GM12872 (cell line): Measurements from ENCODE around the gene NTN5.

ENCODE experiments used
- TF ChIP-seq, protein P1 (sequence below): IDR thresholded peaks from 3 replicates; pipeline ENCODE4 v1.5.1; 2011; ENCODE audit warnings: low read depth, mild to moderate bottlenecking, low read length, moderate library complexity; ENCODE audit not compliant: insufficient read depth

NTN5 gene

DNA sequence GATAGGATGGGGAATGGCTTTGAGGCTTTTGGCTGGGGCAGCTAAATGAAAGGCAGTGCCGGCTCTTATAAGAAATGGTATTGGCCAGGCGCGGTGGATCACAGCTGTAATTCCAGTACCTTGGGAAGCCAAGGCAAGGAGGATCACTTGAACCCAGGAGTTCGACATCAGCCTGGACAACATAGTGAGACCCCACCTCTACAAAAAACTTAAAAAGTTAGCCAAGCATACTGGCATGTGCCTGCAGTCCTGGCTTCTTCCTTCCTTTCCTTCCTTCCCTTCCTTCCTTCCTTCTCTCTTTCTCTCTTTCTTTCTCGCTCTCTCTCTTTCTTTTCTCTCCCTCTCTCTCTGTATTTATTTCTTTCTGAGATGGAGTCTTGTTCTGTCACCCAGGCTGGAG, 30.0 kb downstream of the NTN5 start:
- TF ChIP-seq, protein P1, sequence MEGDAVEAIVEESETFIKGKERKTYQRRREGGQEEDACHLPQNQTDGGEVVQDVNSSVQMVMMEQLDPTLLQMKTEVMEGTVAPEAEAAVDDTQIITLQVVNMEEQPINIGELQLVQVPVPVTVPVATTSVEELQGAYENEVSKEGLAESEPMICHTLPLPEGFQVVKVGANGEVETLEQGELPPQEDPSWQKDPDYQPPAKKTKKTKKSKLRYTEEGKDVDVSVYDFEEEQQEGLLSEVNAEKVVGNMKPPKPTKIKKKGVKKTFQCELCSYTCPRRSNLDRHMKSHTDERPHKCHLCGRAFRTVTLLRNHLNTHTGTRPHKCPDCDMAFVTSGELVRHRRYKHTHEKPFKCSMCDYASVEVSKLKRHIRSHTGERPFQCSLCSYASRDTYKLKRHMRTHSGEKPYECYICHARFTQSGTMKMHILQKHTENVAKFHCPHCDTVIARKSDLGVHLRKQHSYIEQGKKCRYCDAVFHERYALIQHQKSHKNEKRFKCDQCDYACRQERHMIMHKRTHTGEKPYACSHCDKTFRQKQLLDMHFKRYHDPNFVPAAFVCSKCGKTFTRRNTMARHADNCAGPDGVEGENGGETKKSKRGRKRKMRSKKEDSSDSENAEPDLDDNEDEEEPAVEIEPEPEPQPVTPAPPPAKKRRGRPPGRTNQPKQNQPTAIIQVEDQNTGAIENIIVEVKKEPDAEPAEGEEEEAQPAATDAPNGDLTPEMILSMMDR, result no peak

DNA sequence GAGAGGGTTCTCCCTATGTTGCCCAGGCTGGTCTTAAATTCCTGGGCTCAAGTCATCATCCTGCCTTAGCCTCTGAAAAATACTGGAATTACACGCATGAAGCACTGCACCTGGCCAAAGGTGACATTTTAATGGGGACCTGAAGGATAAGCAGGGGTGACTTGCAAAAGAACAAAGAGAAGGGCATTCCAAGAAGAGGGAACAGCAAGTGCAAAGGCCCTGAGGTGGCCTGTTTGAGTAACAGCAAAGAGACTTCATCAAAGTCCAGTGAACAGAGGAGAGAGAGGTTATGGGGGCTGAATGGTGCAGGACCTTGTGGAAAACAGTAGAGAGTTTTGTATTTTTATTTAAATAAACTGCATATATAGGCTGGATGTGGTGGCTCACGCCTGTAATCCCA, 31.0 kb downstream of the NTN5 start:
- TF ChIP-seq, protein P1, result no peak

DNA sequence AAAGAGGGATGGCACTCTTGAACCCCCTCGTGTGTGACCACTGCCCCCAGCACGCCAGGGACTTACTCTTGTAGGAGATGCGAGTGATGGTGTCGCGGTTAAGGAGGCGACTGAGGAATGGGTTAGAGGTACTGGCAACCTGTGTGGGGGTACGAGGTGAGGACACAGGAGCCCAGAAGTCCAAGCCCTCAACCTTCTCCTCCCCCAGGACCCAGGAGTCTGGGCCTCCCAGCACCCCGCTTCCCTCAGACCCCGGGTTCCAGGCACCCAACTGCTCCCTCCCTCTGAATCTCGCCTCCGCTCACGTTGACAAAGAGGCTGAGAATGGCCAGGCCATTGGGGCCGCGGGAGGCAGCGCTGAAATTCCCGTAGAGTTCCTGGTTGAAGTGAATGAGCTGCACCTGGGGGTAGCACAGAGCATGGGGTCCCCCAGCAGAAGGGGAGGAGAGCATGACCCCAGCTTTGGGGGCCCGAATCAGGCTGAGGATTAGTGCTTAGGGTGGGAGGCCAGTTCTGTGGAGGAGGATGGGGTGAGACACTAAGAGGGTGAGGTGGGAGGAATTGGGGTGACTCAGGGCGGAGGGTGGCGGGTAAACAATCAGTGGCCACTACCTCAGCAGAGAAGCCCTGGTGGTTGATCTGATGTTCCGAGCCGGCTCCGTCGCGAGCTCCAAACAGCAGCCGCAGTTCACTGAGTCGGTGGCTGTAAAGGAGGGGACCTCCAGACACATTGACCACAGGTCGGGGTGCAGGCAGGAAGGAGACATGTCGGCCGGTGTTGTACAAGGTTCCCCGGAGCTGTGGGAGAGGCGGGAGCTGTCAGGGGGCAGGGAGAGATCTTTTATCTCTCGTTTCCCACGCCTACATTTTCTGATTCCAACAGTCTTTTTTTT, 33.1 kb downstream of the NTN5 start:
- TF ChIP-seq, protein P1, result no peak

DNA sequence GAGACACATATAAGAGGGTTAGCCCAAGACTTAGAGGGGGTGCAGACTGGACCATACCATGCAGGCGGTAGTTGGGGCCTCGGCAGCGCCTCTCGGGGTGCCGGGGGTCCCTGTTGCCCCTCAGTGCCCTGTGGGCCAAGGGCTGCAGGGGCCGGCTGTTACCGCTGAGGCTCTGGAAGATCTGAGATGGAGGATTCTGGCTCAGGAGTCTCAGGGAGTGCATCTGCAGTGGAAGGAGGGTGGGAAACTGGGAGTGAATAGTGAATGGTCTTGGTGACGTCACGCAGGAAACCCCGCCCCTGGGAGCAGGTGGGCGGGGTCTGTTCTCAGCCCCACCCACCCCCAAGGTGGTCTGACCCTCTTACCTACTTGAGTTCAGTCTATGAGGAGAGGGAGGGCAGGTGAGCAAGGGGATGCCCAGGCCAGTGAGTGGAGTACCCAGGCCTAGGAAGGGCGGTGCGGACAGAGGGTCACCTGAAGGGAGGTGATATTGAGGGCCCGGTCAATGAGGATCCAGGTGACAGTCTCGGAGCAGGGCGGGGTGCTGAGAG, 33.9 kb downstream of the NTN5 start:
- TF ChIP-seq, protein P1, result no peak

DNA sequence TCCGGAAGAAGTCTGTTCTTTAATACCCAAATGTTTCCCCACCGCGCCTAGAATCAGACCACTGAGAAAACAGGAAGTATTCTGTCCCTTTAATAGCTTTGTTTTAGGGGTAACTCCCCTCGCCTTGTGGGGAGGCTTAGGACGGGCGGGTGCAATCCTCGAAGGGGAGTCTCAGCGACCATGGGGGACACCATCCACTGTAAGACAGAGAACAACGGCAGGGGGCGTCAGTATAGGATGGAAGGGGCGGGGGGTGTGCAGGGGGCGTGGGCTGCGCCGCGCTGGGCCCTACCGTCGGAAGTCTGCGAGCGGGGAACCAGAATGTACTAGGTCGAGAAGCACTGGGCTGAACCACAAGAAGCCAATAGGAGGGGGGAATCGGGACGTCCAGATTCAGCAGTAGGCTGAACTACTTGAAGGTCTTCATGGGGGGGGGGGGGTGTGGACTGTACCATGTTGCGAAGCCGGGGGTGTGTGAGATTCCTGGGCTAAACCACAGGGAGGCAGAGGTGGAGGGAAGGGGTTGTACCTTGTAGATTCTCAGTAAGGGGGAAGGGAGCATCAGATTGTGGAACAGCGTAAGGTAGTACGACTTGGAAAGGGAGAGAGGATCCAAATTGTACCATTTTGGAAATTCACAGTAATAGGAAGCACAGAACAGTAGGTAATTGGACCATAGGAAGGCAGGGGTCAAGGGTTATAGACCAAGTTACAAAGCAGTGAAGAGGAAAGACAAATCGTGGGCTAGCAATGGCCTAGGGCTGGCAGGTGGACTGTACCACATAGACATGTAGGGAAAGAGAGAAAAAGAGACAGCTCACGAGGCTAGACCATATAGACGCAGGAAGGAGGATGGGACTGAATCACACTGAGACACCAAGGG, 34.6 kb downstream of the NTN5 start:
- TF ChIP-seq, protein P1, result no peak

DNA sequence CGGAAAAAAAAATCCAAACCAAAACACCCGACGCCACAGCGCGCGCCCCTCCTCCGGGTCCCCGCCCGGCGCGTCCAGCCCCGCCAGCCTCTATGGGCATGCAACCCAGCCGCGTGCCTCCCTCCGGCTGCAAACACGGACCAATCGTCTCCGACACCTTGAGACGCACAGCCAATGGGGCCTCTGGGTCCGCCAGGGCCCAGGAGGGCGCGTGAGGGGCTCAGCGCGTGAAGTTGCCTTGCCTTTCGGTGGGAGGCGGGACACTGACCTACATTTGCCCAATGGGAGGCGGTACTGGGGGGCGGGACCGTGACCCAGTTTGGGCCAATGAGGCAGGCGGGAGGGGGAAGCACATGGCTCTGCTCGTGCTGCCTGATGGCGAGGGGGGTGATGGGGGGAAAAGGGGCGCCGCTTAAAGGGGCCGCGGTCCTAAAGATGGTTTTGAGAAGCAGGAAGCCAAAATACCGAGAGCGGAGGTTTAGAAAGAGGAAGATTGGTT, 35.3 kb downstream of the NTN5 start:
- TF ChIP-seq, protein P1, result no peak
